Astrocyte (in vitro differentiated cells and primary cell): ENCODE data around the gene SYAP1. TPM values are rescaled to one million over a fixed set of nuclear protein-coding genes. Genes with fewer than 3 reads are reported as not detected.
A peak's percentile ranks its signal among the peaks of the same experiment; 100 is the strongest.

ENCODE experiments used
- DNase-seq: peaks from one replicate; pipeline ENCODE4 v3.0.0-alpha.2; 2010; ENCODE audit warnings: low read depth
- FAIRE-seq: peaks from 2 replicates; lab custom pipeline; 2011; peaks lifted over from hg19 to GRCh38; lab: Jason Lieb, UNC
- H2AFZ ChIP-seq: 2 replicates; pipeline ENCODE4 v1.6.0; 2012; ENCODE audit warnings: low read depth, low read length, inconsistent platforms
- H3K27ac ChIP-seq: 2 replicates; pipeline ENCODE4 v1.5.1; 2011; ENCODE audit warnings: low read depth, low read length, inconsistent platforms
- H3K27me3 ChIP-seq: 2 replicates; pipeline ENCODE4 v1.6.0; 2011; ENCODE audit warnings: low read length, inconsistent platforms; ENCODE audit not compliant: insufficient read depth
- H3K36me3 ChIP-seq: 2 replicates; pipeline ENCODE4 v1.5.1; 2011; ENCODE audit warnings: low read length, inconsistent platforms; ENCODE audit not compliant: insufficient read depth
- H3K4me1 ChIP-seq: 2 replicates; pipeline ENCODE4 v1.5.1; 2011; ENCODE audit warnings: low read length, inconsistent platforms; ENCODE audit not compliant: insufficient read depth
- H3K4me2 ChIP-seq: 2 replicates; pipeline ENCODE4 v1.6.0; 2012; ENCODE audit warnings: low read length, inconsistent platforms
- H3K4me3 ChIP-seq: 2 replicates; pipeline ENCODE4 v1.5.1; 2011; ENCODE audit warnings: low read depth, mild to moderate bottlenecking, low read length, inconsistent platforms; ENCODE audit not compliant: insufficient read depth
- H3K79me2 ChIP-seq: 2 replicates; pipeline ENCODE4 v1.6.0; 2012; ENCODE audit warnings: mild to moderate bottlenecking, low read length, inconsistent platforms; ENCODE audit not compliant: insufficient read depth
- H3K9ac ChIP-seq: 2 replicates; pipeline ENCODE4 v1.6.0; 2012; ENCODE audit warnings: mild to moderate bottlenecking, low read length, inconsistent platforms
- H3K9me3 ChIP-seq: 2 replicates; pipeline ENCODE4 v1.5.1; 2012; ENCODE audit warnings: low read depth, mild to moderate bottlenecking, low read length, inconsistent platforms; ENCODE audit not compliant: insufficient read depth
- H4K20me1 ChIP-seq: 2 replicates; pipeline ENCODE4 v1.6.0; 2012; ENCODE audit warnings: low read length, inconsistent platforms; ENCODE audit not compliant: insufficient read depth
- H3K27ac Mint-ChIP-seq: one replicate; pipeline ENCODE4 v1.8.0; 2021; ENCODE audit warnings: mild to moderate bottlenecking, mixed read lengths; ENCODE audit not compliant: unreplicated experiment
- H3K27me3 Mint-ChIP-seq: one replicate; pipeline ENCODE4 v1.8.0; 2021; ENCODE audit warnings: low read depth, mixed read lengths; ENCODE audit not compliant: unreplicated experiment
- H3K36me3 Mint-ChIP-seq: one replicate; pipeline ENCODE4 v1.8.0; 2021; ENCODE audit warnings: low read depth, mixed read lengths; ENCODE audit not compliant: unreplicated experiment
- H3K4me1 Mint-ChIP-seq: one replicate; pipeline ENCODE4 v1.8.0; 2021; ENCODE audit warnings: low read depth, mixed read lengths; ENCODE audit not compliant: unreplicated experiment
- H3K4me3 Mint-ChIP-seq: one replicate; pipeline ENCODE4 v1.8.0; 2021; ENCODE audit warnings: mild to moderate bottlenecking, moderate library complexity, mixed read lengths; ENCODE audit not compliant: unreplicated experiment
- H3K9me3 Mint-ChIP-seq: one replicate; pipeline ENCODE4 v1.8.0; 2021; ENCODE audit warnings: mild to moderate bottlenecking, mixed read lengths; ENCODE audit not compliant: unreplicated experiment
- EZH2 ChIP-seq: IDR thresholded peaks from 2 replicates; pipeline ENCODE4 v1.6.1; 2012; ENCODE audit warnings: mild to moderate bottlenecking, low read length, inconsistent platforms; ENCODE audit not compliant: insufficient read depth
- total RNA-seq: library from RNA; stranded (reverse); gene quantifications from 2 replicates; pipeline ENCODE4 v1.2.1, GENCODE V29; 2021
- TF ChIP-seq, protein P1 (sequence below): IDR thresholded peaks from 2 replicates; pipeline ENCODE4 v1.5.1; 2011; ENCODE audit warnings: low read depth, mild to moderate bottlenecking, inconsistent platforms, low read length, moderate library complexity; ENCODE audit not compliant: insufficient read depth

Gene SYAP1
- total RNA-seq, 1 donor from 2014 or later = 35.5 TPM

DNA sequence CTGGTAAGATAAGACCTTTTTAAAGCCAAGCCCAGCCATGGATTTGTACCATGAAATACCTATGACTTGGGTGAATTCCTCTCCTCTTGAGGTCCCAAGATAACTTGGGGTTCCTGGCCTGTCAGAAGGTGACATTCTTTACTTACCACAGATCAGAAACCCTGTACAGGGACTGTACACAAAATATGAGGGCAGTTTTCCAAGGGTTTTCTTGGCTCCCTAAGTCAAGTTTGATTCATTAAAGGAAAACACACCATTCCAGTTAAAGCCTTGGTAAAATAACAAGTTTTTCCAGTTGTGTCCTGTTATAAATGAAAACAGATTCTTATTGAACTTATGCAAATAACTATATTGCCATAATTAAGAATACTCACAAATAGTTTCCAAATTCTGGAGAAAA is 8.2 kb downstream of the SYAP1 start:
- H3K9ac ChIP-seq = no peak overlapping the region
- H3K79me2 ChIP-seq = peaks cover 63% of the 10 kb centered on the region
- no peak for TF ChIP-seq EZH2
- TF ChIP-seq, protein P1, sequence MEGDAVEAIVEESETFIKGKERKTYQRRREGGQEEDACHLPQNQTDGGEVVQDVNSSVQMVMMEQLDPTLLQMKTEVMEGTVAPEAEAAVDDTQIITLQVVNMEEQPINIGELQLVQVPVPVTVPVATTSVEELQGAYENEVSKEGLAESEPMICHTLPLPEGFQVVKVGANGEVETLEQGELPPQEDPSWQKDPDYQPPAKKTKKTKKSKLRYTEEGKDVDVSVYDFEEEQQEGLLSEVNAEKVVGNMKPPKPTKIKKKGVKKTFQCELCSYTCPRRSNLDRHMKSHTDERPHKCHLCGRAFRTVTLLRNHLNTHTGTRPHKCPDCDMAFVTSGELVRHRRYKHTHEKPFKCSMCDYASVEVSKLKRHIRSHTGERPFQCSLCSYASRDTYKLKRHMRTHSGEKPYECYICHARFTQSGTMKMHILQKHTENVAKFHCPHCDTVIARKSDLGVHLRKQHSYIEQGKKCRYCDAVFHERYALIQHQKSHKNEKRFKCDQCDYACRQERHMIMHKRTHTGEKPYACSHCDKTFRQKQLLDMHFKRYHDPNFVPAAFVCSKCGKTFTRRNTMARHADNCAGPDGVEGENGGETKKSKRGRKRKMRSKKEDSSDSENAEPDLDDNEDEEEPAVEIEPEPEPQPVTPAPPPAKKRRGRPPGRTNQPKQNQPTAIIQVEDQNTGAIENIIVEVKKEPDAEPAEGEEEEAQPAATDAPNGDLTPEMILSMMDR = no peak
- Mint-ChIP-seq H3K4me3 (no peak overlapping the region), H3K27ac (no peak overlapping the region), H3K9me3 (no peaks in the 10 kb centered on the region), H3K4me1 (peaks cover 6% of the 10 kb centered on the region), H3K27me3 (no peaks in the 10 kb centered on the region), H3K36me3 (no peaks in the 10 kb centered on the region)
- no peaks in the 10 kb centered on the region for H3K9me3 ChIP-seq
- no peaks in the 10 kb centered on the region for H3K4me1 ChIP-seq
- DNase-seq (no peak), FAIRE-seq (peak; percentile 74)
- H3K27ac ChIP-seq = no peak overlapping the region
- H3K4me2 ChIP-seq = no peak overlapping the region
- H4K20me1 ChIP-seq = peaks cover 19% of the 10 kb centered on the region
- no peaks in the 10 kb centered on the region for H3K36me3 ChIP-seq
- H3K27me3 ChIP-seq = no peaks in the 10 kb centered on the region
- H2AFZ ChIP-seq = no peak overlapping the region
- no peak overlapping the region for H3K4me3 ChIP-seq

DNA sequence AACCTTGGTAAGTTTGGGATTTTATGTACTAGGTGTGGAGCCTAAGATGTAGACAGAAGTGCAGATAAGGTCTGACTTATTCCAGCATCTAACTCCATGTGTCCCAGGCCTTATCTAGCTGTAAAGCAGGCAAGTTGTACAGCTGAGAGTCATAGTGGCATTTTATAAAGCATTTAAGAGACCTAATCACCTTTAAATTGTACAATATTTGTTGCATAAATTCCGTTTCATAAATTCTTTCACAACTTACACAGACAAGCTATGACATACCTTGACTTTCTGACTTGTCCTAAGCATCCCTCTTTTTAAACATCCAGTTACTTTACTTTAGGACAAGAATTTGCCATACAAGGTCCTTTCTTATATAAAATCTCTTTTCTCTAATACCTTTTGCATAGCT is 11.0 kb downstream of the SYAP1 start:
- Histone ChIP-seq H3K4me3 (no peak overlapping the region), H4K20me1 (peaks cover 9% of the 10 kb centered on the region), H3K27ac (no peak overlapping the region), H3K4me1 (no peaks in the 10 kb centered on the region), H3K4me2 (no peak overlapping the region), H3K36me3 (no peaks in the 10 kb centered on the region), H2AFZ (no peak overlapping the region), H3K27me3 (no peaks in the 10 kb centered on the region), H3K9me3 (no peaks in the 10 kb centered on the region), H3K9ac (no peak overlapping the region), H3K79me2 (peaks cover 43% of the 10 kb centered on the region)
- no peak for DNase-seq
- no peak overlapping the region for H3K27ac Mint-ChIP-seq
- FAIRE-seq = no peak
- H3K4me3 Mint-ChIP-seq = no peak overlapping the region
- no peaks in the 10 kb centered on the region for H3K36me3 Mint-ChIP-seq
- peaks cover 10% of the 10 kb centered on the region for H3K4me1 Mint-ChIP-seq
- no peak for TF ChIP-seq EZH2
- TF ChIP-seq, protein P1 = no peak
- no peaks in the 10 kb centered on the region for H3K9me3 Mint-ChIP-seq
- H3K27me3 Mint-ChIP-seq = no peaks in the 10 kb centered on the region

DNA sequence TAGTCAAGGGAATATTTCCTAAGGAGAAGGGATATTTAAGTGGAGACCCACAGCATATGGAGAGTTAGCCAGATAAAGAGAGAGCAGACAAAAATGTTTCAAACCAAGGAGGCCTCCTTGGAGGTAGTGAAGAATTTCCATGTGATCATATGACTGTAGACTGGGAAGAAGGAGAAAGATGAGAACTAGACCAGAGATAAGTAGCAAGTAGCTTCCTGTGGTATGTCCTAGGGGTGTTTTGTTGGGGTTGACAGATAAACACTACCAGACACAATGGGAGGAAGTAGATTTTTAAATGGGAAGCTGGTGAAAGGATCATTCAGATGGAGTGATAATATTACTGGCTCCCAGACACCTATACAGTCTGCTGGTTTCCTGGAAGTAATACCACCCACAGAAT is 13.6 kb downstream of the SYAP1 start:
- Histone ChIP-seq H3K4me3 (no peak overlapping the region), H3K9ac (no peak overlapping the region), H2AFZ (no peak overlapping the region), H3K4me1 (no peaks in the 10 kb centered on the region), H3K79me2 (peaks cover 29% of the 10 kb centered on the region), H3K27ac (no peak overlapping the region), H3K4me2 (no peak overlapping the region), H4K20me1 (peaks cover 9% of the 10 kb centered on the region), H3K36me3 (peaks cover 4% of the 10 kb centered on the region), H3K9me3 (no peaks in the 10 kb centered on the region), H3K27me3 (no peaks in the 10 kb centered on the region)
- no peak for TF ChIP-seq EZH2
- TF ChIP-seq, protein P1 = no peak
- DNase-seq (no peak), FAIRE-seq (peak; percentile 64)
- no peaks in the 10 kb centered on the region for H3K36me3 Mint-ChIP-seq
- peaks cover 8% of the 10 kb centered on the region for H3K4me1 Mint-ChIP-seq
- H3K4me3 Mint-ChIP-seq = no peak overlapping the region
- no peaks in the 10 kb centered on the region for H3K27me3 Mint-ChIP-seq
- H3K27ac Mint-ChIP-seq = no peak overlapping the region
- H3K9me3 Mint-ChIP-seq = no peaks in the 10 kb centered on the region
